ENCODE measurements around the gene KRT27. TPM values are rescaled to one million over a fixed set of nuclear protein-coding genes. Genes with fewer than 3 reads are reported as not detected.
"Not testable (repeated sequence)": the region's sequence is repeated elsewhere in the genome, so short reads cannot be mapped to it uniquely, and the experiment has no call there.

The KRT27 gene
- total RNA-seq, 1 donor from 2014 or later = not detected

DNA sequence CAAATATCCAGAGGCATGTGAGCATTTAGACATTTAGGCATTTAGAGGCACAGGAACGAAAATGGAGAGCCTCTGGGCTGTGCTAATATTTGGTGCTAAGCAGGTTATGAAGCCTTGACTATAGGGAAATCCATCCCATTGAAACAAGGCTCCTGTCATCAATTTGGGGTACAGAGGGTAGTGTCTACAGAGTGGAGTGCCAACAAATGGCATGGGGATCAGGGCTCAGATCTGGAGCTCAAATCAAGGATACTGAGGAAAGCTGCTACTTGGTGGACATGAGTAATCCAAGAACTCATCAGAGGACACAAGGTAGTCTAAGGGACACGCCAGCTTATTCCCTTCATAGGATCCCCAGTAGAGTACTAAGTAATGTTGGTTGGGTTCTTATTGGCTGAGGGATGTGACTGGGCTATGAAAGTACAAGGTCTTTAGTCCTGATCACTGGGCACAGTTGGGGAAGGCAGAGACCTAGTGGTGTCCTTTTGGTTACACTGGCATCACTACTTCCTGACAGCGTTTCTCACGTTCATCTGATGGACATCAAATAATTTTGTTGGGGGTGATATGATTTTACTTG is 34.8 kb upstream of the KRT27 start:
- H3K4me3 Mint-ChIP-seq (ENCODE audit: unreplicated experiment) = peak overlapping the region; percentile 84
- TF ChIP-seq, protein P1, sequence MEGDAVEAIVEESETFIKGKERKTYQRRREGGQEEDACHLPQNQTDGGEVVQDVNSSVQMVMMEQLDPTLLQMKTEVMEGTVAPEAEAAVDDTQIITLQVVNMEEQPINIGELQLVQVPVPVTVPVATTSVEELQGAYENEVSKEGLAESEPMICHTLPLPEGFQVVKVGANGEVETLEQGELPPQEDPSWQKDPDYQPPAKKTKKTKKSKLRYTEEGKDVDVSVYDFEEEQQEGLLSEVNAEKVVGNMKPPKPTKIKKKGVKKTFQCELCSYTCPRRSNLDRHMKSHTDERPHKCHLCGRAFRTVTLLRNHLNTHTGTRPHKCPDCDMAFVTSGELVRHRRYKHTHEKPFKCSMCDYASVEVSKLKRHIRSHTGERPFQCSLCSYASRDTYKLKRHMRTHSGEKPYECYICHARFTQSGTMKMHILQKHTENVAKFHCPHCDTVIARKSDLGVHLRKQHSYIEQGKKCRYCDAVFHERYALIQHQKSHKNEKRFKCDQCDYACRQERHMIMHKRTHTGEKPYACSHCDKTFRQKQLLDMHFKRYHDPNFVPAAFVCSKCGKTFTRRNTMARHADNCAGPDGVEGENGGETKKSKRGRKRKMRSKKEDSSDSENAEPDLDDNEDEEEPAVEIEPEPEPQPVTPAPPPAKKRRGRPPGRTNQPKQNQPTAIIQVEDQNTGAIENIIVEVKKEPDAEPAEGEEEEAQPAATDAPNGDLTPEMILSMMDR (IDR thresholded peaks at IDR 0.05; ENCODE audit: unreplicated experiment) = no peak
- H3K9me3 Mint-ChIP-seq (ENCODE audit: unreplicated experiment) = no peaks in the 10 kb centered on the region
- peaks cover 14% of the 10 kb centered on the region for H3K36me3 Mint-ChIP-seq (ENCODE audit: low read depth, unreplicated experiment)
- no peak for DNase-seq (ENCODE audit: low spot score)
- no peaks in the 10 kb centered on the region for H3K27me3 Mint-ChIP-seq (ENCODE audit: unreplicated experiment)
- peaks cover 30% of the 10 kb centered on the region for H3K4me1 Mint-ChIP-seq (ENCODE audit: unreplicated experiment)
- peak overlapping the region; percentile 85 for H3K27ac Mint-ChIP-seq (ENCODE audit: unreplicated experiment)

DNA sequence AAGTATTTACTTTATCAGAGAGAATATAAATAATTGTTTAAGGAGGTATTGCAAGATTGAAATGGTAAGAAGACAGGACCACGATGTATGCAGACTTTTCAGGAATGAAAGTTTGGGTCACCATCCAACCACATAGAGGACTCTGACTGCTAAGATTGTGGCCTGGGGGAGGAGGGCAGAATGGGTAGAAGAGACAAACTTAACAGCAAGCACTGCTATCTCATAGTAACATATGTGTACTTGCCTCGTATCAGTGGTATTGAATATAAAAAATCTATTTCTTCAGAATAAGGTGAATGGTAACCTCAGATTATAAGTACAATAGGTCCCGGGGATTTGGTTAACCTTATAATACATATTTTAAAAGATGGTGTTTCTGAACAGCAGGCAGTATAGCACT is 34.2 kb upstream of the KRT27 start:
- Mint-ChIP-seq H3K4me3 (ENCODE audit: unreplicated experiment) (peak overlapping the region; percentile 84), H3K27ac (ENCODE audit: unreplicated experiment) (no peak overlapping the region), H3K9me3 (ENCODE audit: unreplicated experiment) (no peaks in the 10 kb centered on the region), H3K36me3 (ENCODE audit: low read depth, unreplicated experiment) (peaks cover 12% of the 10 kb centered on the region), H3K27me3 (ENCODE audit: unreplicated experiment) (no peaks in the 10 kb centered on the region), H3K4me1 (ENCODE audit: unreplicated experiment) (peaks cover 30% of the 10 kb centered on the region)
- DNase-seq (ENCODE audit: low spot score) = no peak
- TF ChIP-seq, protein P1 (IDR thresholded peaks at IDR 0.05; ENCODE audit: unreplicated experiment) = no peak

DNA sequence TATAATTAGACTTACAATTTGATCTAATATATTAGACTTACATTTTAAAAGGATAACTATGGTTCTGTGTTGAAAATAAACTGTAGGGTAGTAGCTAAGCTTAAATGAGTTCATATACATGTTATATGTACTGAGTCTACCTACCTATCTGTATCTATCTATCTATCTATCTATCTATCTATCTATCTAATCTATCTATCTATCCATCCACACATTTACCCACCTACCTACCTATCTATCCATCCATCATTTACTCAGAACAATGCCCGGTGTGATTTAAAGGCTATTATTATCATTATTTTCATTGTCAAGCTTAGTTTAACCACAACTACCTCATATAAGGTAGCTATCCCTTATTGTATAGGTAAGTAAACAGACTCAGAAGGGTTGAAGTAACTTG is 33.0 kb upstream of the KRT27 start:
- TF ChIP-seq, protein P1 (IDR thresholded peaks at IDR 0.05; ENCODE audit: unreplicated experiment) = no peak
- H3K9me3 Mint-ChIP-seq (ENCODE audit: unreplicated experiment) = no peaks in the 10 kb centered on the region
- H3K36me3 Mint-ChIP-seq (ENCODE audit: low read depth, unreplicated experiment) = peaks cover 12% of the 10 kb centered on the region
- H3K4me1 Mint-ChIP-seq (ENCODE audit: unreplicated experiment) = peaks cover 23% of the 10 kb centered on the region
- H3K27ac Mint-ChIP-seq (ENCODE audit: unreplicated experiment) = no peak overlapping the region
- no peak for DNase-seq (ENCODE audit: low spot score)
- H3K27me3 Mint-ChIP-seq (ENCODE audit: unreplicated experiment) = no peaks in the 10 kb centered on the region
- H3K4me3 Mint-ChIP-seq (ENCODE audit: unreplicated experiment) = no peak overlapping the region

DNA sequence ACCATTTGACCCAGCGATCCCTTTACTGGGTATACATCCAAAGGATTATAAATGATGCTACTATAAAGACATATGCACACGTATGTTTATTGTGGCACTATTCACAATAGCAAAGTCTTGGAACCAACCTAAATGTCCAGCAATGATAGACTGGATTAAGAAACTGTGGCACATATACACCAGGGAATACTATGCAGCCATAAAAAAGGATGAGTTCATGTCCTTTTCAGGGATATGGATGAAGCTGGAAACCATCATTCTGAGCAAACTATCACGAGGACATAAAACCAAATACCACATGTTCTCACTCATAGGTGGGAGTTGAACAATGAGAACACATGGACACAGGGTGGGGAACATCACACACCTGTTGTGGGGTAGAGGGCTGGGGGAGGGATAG is 32.3 kb upstream of the KRT27 start:
- H3K27ac Mint-ChIP-seq (ENCODE audit: unreplicated experiment); DNase-seq (ENCODE audit: low spot score); H3K4me3 Mint-ChIP-seq (ENCODE audit: unreplicated experiment); H3K9me3 Mint-ChIP-seq (ENCODE audit: unreplicated experiment); H3K27me3 Mint-ChIP-seq (ENCODE audit: unreplicated experiment): not testable (repeated sequence)
- peaks cover 16% of the 10 kb centered on the region for H3K4me1 Mint-ChIP-seq (ENCODE audit: unreplicated experiment)
- peaks cover 12% of the 10 kb centered on the region for H3K36me3 Mint-ChIP-seq (ENCODE audit: low read depth, unreplicated experiment)

DNA sequence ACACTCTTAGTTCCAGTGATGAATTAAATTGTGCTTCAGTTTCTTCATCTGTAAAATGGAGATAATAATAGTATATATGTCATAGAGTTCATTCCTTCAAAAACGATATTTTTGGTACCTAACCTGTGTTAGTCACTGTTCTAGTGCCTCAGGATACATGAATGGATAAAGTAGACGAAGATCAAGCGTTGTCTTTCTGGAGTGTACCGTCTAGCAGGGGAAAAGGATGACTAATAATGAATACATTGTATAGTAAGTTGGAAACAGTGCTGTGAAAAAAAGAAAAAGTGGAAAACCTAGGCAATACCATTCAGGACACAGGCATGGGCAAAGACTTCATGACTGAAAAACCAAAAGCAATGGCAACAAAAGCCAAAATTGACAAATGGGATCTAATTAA is 31.5 kb upstream of the KRT27 start:
- no peaks in the 10 kb centered on the region for H3K9me3 Mint-ChIP-seq (ENCODE audit: unreplicated experiment)
- H3K27ac Mint-ChIP-seq (ENCODE audit: unreplicated experiment) = no peak overlapping the region
- TF ChIP-seq, protein P1 (IDR thresholded peaks at IDR 0.05; ENCODE audit: unreplicated experiment) = no peak
- H3K4me3 Mint-ChIP-seq (ENCODE audit: unreplicated experiment) = no peak overlapping the region
- peaks cover 12% of the 10 kb centered on the region for H3K36me3 Mint-ChIP-seq (ENCODE audit: low read depth, unreplicated experiment)
- no peak for DNase-seq (ENCODE audit: low spot score)
- H3K4me1 Mint-ChIP-seq (ENCODE audit: unreplicated experiment) = peaks cover 13% of the 10 kb centered on the region
- H3K27me3 Mint-ChIP-seq (ENCODE audit: unreplicated experiment) = no peaks in the 10 kb centered on the region

All from endothelial cell (in vitro differentiated cells).